Panc1 (cell line): ENCODE measurements around the gene CACNA1D. TPM values are rescaled to one million over a fixed set of nuclear protein-coding genes. Genes with fewer than 3 reads are reported as not detected.

ENCODE experiments used
- ATAC-seq: fragments of 200-7000 bp; cut with Tn5 transposase; 2 replicates; pipeline ENCODE4 v1.9.1; 2020; ENCODE audit warnings: mild to moderate bottlenecking, moderate library complexity
- BruUV-seq: library from RNA; stranded (reverse); fragments of 400-500 nt; replicated peaks from 2 replicates; lab custom pipeline; 2021; lab: Mats Ljungman, UMichigan
- CTCF ChIA-PET: fragments of 300-600 bp; sonication (Branson Sonifier 250); formaldehyde crosslinking; loops from one replicate; lab custom pipeline; 2022; ENCODE audit warnings: antibody characterized with exemption; lab: Charles Lee
- POLR2A ChIA-PET: fragments of 300-600 bp; sonication (Branson Sonifier 250); formaldehyde crosslinking; loops from one replicate; lab custom pipeline; 2022; ENCODE audit warnings: antibody characterized with exemption; lab: Charles Lee
- DNase-seq: peaks from one replicate; pipeline ENCODE4 v3.0.0-alpha.2; 2010; ENCODE audit warnings: low read depth, low spot score
- H3K27ac ChIP-seq: 2 replicates; pipeline ENCODE4 v1.5.1; 2011; ENCODE audit warnings: mild to moderate bottlenecking, low read length, inconsistent platforms
- H3K27me3 ChIP-seq: fragments of 200-500 bp; sonication (Bioruptor generic); 2 replicates; pipeline ENCODE4 v1.6.0; 2014; ENCODE audit warnings: low read length, inconsistent platforms; ENCODE audit not compliant: control insufficient read depth, insufficient read depth
- H3K36me3 ChIP-seq: fragments of 200-500 bp; sonication (Bioruptor generic); 2 replicates; pipeline ENCODE4 v1.5.1; 2014; ENCODE audit warnings: inconsistent platforms, mild to moderate bottlenecking, low read length, moderate library complexity; ENCODE audit not compliant: control insufficient read depth, insufficient read depth
- H3K4me1 ChIP-seq: 2 replicates; pipeline ENCODE4 v1.5.1; 2011; ENCODE audit warnings: inconsistent platforms, mild to moderate bottlenecking, low read length, moderate library complexity; ENCODE audit not compliant: control insufficient read depth, insufficient read depth
- H3K4me3 ChIP-seq, 2 experiments: 2 replicates each; pipeline ENCODE4 v1.5.1; 2011 to 2012; ENCODE audit warnings: low read depth in 2 of 2, low read length in 2 of 2, mild to moderate bottlenecking in 2 of 2, inconsistent platforms in 1 of 2, moderate library complexity in 1 of 2
- H3K9me3 ChIP-seq: fragments of 200-500 bp; sonication (Bioruptor generic); 2 replicates; pipeline ENCODE4 v1.5.1; 2014; ENCODE audit warnings: low read depth, mild to moderate bottlenecking, inconsistent platforms, low read length, moderate library complexity; ENCODE audit not compliant: control insufficient read depth, insufficient read depth
- POLR2AphosphoS5 ChIP-seq: IDR thresholded peaks from 2 replicates; pipeline ENCODE4 v1.6.1; 2012; ENCODE audit warnings: mild to moderate bottlenecking, low read depth, low read length, moderate library complexity
- REST ChIP-seq, 2 experiments: IDR thresholded peaks; 2 replicates each; pipeline ENCODE4 v1.6.1; 2011 to 2012; ENCODE audit warnings: low read depth in 2 of 2, control low read depth in 1 of 2, low read length in 1 of 2, mild to moderate bottlenecking in 1 of 2, moderate library complexity in 1 of 2; ENCODE audit not compliant: insufficient read depth in 1 of 2
- SIN3A ChIP-seq: IDR thresholded peaks from 2 replicates; pipeline ENCODE4 v1.6.1; 2012; ENCODE audit warnings: low read depth, mild to moderate bottlenecking, low read length, moderate library complexity, borderline replicate concordance; ENCODE audit not compliant: insufficient read depth
- TCF7L2 ChIP-seq: IDR thresholded peaks from 2 replicates; pipeline ENCODE4 v1.6.1; 2011; ENCODE audit warnings: mild to moderate bottlenecking, low read depth, low read length, inconsistent platforms
- in situ Hi-C: cut with HindIII; loops from 2 replicates; pipeline ENCODE4 v1.10.0; 2016; ENCODE audit warnings: low sequenced_read_pairs, low pct_unique_long_range_greater_than_20kb
- intact Hi-C: fragments of 100-400 bp; cut with micrococcal nuclease; formaldehyde crosslinking; loops from one replicate; pipeline ENCODE4 v1.10.0; 2022; ENCODE audit not compliant: unreplicated experiment
- total RNA-seq: library from RNA; stranded (reverse); gene quantifications from one replicate; pipeline ENCODE4 v1.2.1, GENCODE V29; 2021; ENCODE audit not compliant: unreplicated experiment
- TF ChIP-seq, protein P1 (sequence below): fragments of 450-650 bp; IDR thresholded peaks from 2 replicates; pipeline ENCODE4 v1.5.1; 2017; ENCODE audit warnings: mild to moderate bottlenecking

CACNA1D gene
- total RNA-seq, 1 experiment from 2014 or later, result 23.0 TPM

- BruUV-seq, result no TSS peak
- DNase-seq, result no peak
- Histone ChIP-seq H3K36me3 (no peaks in the 10 kb centered on the region), H3K27me3 (no peaks in the 10 kb centered on the region), H3K4me1 (no peaks in the 10 kb centered on the region), H3K27ac (no peak overlapping the region), H3K4me3 (no peak overlapping the region), H3K9me3 (no peaks in the 10 kb centered on the region)
- TF ChIP-seq POLR2AphosphoS5, result no peak
- TF ChIP-seq REST (IDR thresholded peaks at IDR 0.05; ENCODE audit: insufficient read depth in 1 of 2, low read depth in 2 of 2, low read length in 1 of 2), result no peak
- no peak for TF ChIP-seq TCF7L2
- TF ChIP-seq, protein P1, sequence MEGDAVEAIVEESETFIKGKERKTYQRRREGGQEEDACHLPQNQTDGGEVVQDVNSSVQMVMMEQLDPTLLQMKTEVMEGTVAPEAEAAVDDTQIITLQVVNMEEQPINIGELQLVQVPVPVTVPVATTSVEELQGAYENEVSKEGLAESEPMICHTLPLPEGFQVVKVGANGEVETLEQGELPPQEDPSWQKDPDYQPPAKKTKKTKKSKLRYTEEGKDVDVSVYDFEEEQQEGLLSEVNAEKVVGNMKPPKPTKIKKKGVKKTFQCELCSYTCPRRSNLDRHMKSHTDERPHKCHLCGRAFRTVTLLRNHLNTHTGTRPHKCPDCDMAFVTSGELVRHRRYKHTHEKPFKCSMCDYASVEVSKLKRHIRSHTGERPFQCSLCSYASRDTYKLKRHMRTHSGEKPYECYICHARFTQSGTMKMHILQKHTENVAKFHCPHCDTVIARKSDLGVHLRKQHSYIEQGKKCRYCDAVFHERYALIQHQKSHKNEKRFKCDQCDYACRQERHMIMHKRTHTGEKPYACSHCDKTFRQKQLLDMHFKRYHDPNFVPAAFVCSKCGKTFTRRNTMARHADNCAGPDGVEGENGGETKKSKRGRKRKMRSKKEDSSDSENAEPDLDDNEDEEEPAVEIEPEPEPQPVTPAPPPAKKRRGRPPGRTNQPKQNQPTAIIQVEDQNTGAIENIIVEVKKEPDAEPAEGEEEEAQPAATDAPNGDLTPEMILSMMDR, result no peak
- TF ChIP-seq SIN3A, result no peak
- in situ Hi-C loops, result no loop called here
- no peak for ATAC-seq
- ChIA-PET CTCF (no interaction called here), POLR2A (no interaction called here)
- intact Hi-C loops, result no loop called here
These were observed 188.4 kb downstream of the CACNA1D start for GRCh38 chr3:53682807-53683206.

- no peaks in the 10 kb centered on the region for H3K4me1 ChIP-seq
- no peak for TF ChIP-seq SIN3A
- TF ChIP-seq TCF7L2, result no peak
- TF ChIP-seq REST (IDR thresholded peaks at IDR 0.05; ENCODE audit: insufficient read depth in 1 of 2, low read depth in 2 of 2, low read length in 1 of 2), result no peak
- TF ChIP-seq POLR2AphosphoS5, result no peak
- TF ChIP-seq, protein P1, result no peak
- ChIA-PET CTCF (no interaction called here), POLR2A (interaction anchor here (0.8 kb wide), 1 partner anchor 317 kb away, joined by 4 read pairs; no protein-coding TSS in a partner anchor)
- no peaks in the 10 kb centered on the region for H3K27me3 ChIP-seq
- ATAC-seq, result no peak
- intact Hi-C loops (no loop called here), in situ Hi-C loops (no loop called here)
- BruUV-seq, result no TSS peak
- H3K36me3 ChIP-seq, result no peaks in the 10 kb centered on the region
- no peak for DNase-seq
- H3K4me3 ChIP-seq, result no peak overlapping the region
- H3K27ac ChIP-seq, result no peak overlapping the region
- H3K9me3 ChIP-seq, result no peaks in the 10 kb centered on the region
These were observed 193.7 kb downstream of the CACNA1D start for GRCh38 chr3:53688066-53688465.
